IPS-NIHi7 (cell line): ENCODE results near the gene CEBPA.
"Not testable (repeated sequence)": the region's sequence is repeated elsewhere in the genome, so short reads cannot be mapped to it uniquely, and the experiment has no call there.

Experiments used
- DNase-seq: peaks from one replicate; pipeline ENCODE4 v3.0.0; 2012; ENCODE audit warnings: mixed read lengths; ENCODE audit errors: extremely low spot score

The CEBPA gene

GRCh38 chr19:33300894-33301143 lies 1.5 kb downstream of the CEBPA start:
- DNase-seq, result no peak

GRCh38 chr19:33300009-33300893 lies 2.1 kb downstream of the CEBPA start:
- DNase-seq, result no peak

- DNase-seq, result no peak
These were observed 3.2 kb downstream of the CEBPA start for GRCh38 chr19:33299051-33299688.

GRCh38 chr19:33298146-33298911 lies 4.0 kb downstream of the CEBPA start:
- no peak for DNase-seq

GRCh38 chr19:33297401-33298145 lies 4.8 kb downstream of the CEBPA start:
- no peak for DNase-seq

- no peak for DNase-seq
These were observed 5.8 kb downstream of the CEBPA start for GRCh38 chr19:33296488-33296971.

- DNase-seq, result no peak
These were observed 6.5 kb downstream of the CEBPA start for GRCh38 chr19:33295621-33296487.

- not testable (repeated sequence) for DNase-seq
These were observed 7.3 kb downstream of the CEBPA start for GRCh38 chr19:33295046-33295445.

- DNase-seq, result no peak
These were observed 8.1 kb downstream of the CEBPA start for GRCh38 chr19:33294058-33294798.

- DNase-seq, result no peak
These were observed 8.9 kb downstream of the CEBPA start for GRCh38 chr19:33293255-33294057.

GRCh38 chr19:33292595-33293254 lies 9.6 kb downstream of the CEBPA start:
- no peak for DNase-seq

- DNase-seq, result no peak
These were observed 10.5 kb downstream of the CEBPA start for GRCh38 chr19:33291623-33292534.

GRCh38 chr19:33290956-33291622 lies 11.2 kb downstream of the CEBPA start:
- no peak for DNase-seq

GRCh38 chr19:33290082-33290815 lies 12.1 kb downstream of the CEBPA start:
- no peak for DNase-seq

GRCh38 chr19:33289261-33289660 lies 13.1 kb downstream of the CEBPA start:
- no peak for DNase-seq

- no peak for DNase-seq
These were observed 13.7 kb downstream of the CEBPA start for GRCh38 chr19:33288666-33289065.
